ENCODE results near the gene LDB2. TPM values are rescaled to one million over a fixed set of nuclear protein-coding genes. Genes with fewer than 3 reads are reported as not detected.

LDB2 gene
- total RNA-seq, 4 donors from 2014 or later, result 16.2 to 31.7 (median 22.4) TPM

- intact Hi-C loops (cut with DNase I), result no loop called here
- Histone ChIP-seq H3K27me3 (no peaks in the 10 kb centered on the region), H3K36me3 (no peaks in the 10 kb centered on the region), H3K4me1 (peaks cover 0 to 6% (median under 1%) of the 10 kb centered on the region in 4 donors), H3K9me3 (peaks cover 0 to 5% (median 2%) of the 10 kb centered on the region in 4 donors), H3K27ac (replicated peaks in 1 of 4) (no peak overlapping the region), H3K4me3 (no peak overlapping the region)
- DNase-seq (ENCODE audit: extremely low spot score), result no peak
- TF ChIP-seq POLR2AphosphoS5 (IDR thresholded peaks at IDR 0.05), result no peak
- TF ChIP-seq POLR2A (IDR thresholded peaks at IDR 0.05; ENCODE audit: low read depth), result no peak
- TF ChIP-seq EP300 (IDR thresholded peaks at IDR 0.05), result no peak
- TF ChIP-seq CTCF (IDR thresholded peaks at IDR 0.05), result no peak
- 79% methylated on average over 2 of the region's 2 CpGs for WGBS
Observed at GRCh38 chr4:16728849-16729248, 169.6 kb downstream of the LDB2 start.

GRCh38 chr4:16728111-16728510 is 170.3 kb downstream of the LDB2 start:
- no peak overlapping the region for H3K27ac ChIP-seq (replicated peaks in 1 of 4)
- intact Hi-C loops (cut with DNase I), result no loop called here
- no peak for DNase-seq (ENCODE audit: extremely low spot score)
- no peaks in the 10 kb centered on the region for H3K27me3 ChIP-seq
- peaks cover 0 to 5% (median 2%) of the 10 kb centered on the region in 4 donors for H3K9me3 ChIP-seq
- TF ChIP-seq POLR2A (IDR thresholded peaks at IDR 0.05; ENCODE audit: low read depth), result no peak
- TF ChIP-seq CTCF (IDR thresholded peaks at IDR 0.05), result no peak
- TF ChIP-seq EP300 (IDR thresholded peaks at IDR 0.05), result no peak
- no peak for TF ChIP-seq POLR2AphosphoS5 (IDR thresholded peaks at IDR 0.05)
- no peak overlapping the region for H3K4me3 ChIP-seq
- peaks cover 0 to 6% (median 0%) of the 10 kb centered on the region in 4 donors for H3K4me1 ChIP-seq
- no peaks in the 10 kb centered on the region for H3K36me3 ChIP-seq

DNA sequence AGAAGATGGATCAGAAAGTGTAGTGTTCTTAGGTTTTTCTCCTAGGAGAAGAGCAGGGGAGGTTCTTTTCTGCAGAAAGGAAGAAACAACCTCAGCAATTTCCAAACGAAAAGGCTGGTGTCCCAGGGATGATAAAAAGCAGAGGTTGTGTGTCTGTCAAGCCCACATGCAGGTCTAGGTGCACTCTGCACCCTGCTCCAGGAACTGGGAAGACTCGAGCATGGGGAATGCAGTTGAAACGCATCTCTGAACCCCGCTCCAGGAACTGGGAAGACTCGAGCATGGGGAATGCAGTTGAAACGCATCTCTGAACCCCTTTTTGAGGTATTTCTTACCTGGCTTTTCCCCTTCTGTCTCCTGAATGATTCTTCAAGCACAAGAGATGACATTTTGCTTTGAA is 171.2 kb downstream of the LDB2 start:
- Histone ChIP-seq H3K9me3 (peaks cover 0 to 5% (median 2%) of the 10 kb centered on the region in 4 donors), H3K27me3 (no peaks in the 10 kb centered on the region), H3K36me3 (no peaks in the 10 kb centered on the region), H3K4me1 (peaks cover 0 to 6% (median 0%) of the 10 kb centered on the region in 4 donors), H3K4me3 (no peak overlapping the region), H3K27ac (replicated peaks in 1 of 4) (no peak overlapping the region)
- TF ChIP-seq POLR2A (IDR thresholded peaks at IDR 0.05; ENCODE audit: low read depth) (no peak), EP300 (IDR thresholded peaks at IDR 0.05) (no peak), CTCF (IDR thresholded peaks at IDR 0.05) (no peak), POLR2AphosphoS5 (IDR thresholded peaks at IDR 0.05) (no peak)
- DNase-seq (ENCODE audit: extremely low spot score), result no peak
- WGBS, result 89% methylated on average over 6 of the region's 6 CpGs
- intact Hi-C loops (cut with DNase I), result no loop called here

DNA sequence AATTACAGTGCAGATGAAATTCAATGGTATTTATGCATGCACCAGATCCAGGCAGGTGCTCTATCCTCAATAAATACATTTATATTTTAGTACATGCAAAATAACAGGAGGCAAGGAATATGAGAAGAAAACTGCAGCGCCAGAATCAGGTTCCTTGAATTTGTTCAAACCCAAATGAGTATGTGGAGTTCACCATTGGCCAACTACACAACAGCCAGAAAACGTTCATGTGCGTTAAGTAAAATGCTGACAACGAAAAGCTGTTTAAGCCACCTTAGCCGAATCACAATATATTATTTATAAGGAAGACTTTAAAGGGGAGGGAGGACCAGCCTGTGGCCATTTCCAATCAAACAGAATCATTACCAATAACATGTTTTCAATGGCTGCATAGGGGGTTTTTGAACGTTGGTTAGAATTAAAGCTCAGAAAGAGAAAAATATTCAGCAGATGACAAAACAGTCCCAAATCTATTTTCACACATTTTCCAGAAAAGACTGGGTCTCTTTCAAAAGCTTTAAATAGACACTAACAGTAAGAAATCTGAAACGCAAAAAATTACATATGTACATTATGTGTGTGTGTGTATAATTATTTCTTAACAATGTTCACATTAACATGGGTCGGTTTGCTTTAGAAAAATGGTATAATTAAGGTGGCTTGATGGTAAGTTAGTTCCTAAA is 171.9 kb downstream of the LDB2 start:
- H3K27ac ChIP-seq (replicated peaks in 1 of 4), result no peak overlapping the region
- H3K4me1 ChIP-seq, result peaks cover 0 to 6% (median 0%) of the 10 kb centered on the region in 4 donors
- no peak for TF ChIP-seq POLR2AphosphoS5 (IDR thresholded peaks at IDR 0.05)
- TF ChIP-seq CTCF (IDR thresholded peaks at IDR 0.05), result no peak
- TF ChIP-seq EP300 (IDR thresholded peaks at IDR 0.05), result no peak
- no peak for TF ChIP-seq POLR2A (IDR thresholded peaks at IDR 0.05; ENCODE audit: low read depth)
- no peaks in the 10 kb centered on the region for H3K36me3 ChIP-seq
- 94% methylated on average over 8 of the region's 8 CpGs for WGBS
- intact Hi-C loops (cut with DNase I), result no loop called here
- H3K4me3 ChIP-seq, result no peak overlapping the region
- H3K27me3 ChIP-seq, result no peaks in the 10 kb centered on the region
- DNase-seq (ENCODE audit: extremely low spot score), result no peak
- H3K9me3 ChIP-seq, result peaks cover 0 to 5% (median 2%) of the 10 kb centered on the region in 4 donors
